ENCODE data around the gene RIN3. TPM values are rescaled to one million over a fixed set of nuclear protein-coding genes. Genes with fewer than 3 reads are reported as not detected.

RIN3 gene
- total and polyA plus RNA-seq, 2 donors (not counting 3 experiments of a cell fraction or from before 2014, with no cell fraction given), result 5.1 to 20.8 TPM

DNA sequence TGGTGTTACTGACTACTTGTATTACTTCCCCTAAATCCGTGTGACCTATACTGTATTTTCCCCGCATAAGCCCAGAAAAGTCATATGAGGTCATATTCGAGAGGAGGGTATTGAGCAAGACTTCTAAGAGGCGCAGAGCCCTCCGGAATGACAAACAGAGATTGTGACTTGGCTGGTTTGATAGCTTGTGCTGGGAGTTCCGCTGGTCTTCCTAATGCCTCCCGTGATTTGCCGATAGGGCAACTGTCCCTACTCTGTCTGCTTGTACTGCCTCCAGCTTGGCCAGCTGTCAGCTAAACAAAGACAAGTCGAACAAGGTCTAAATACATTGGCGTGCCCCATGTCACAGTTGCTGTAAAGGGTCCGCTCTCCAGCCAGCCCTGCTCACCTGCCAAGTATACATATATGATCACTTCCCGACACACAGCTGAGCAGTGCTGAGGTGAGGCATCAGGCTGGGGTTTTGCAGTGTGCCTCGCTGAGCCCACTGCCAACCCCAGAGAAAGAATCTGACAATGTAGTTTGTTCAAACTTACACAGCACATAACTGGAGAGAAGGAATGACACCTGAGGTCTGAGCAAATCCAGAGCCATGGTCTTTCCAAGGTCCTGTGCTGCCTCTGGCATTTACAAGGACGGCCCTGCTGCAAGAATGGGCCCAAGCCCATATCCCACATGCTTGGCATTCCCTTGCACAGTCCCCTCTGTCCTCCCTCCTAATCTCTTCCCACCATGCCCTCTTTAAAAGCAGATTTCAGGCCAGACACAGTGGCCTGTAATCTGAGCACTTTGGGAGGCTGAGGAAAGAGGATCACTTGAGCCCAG is 211.1 kb downstream of the RIN3 start:
- no peak for DNase-seq (ENCODE audit: low read depth, low spot score)
- Histone ChIP-seq H3K4me1 (ENCODE audit: control insufficient read depth, extremely low read depth, insufficient read depth, low read length) (peaks cover 10% of the 10 kb centered on the region), H2AFZ (ENCODE audit: low read depth, low read length) (no peak overlapping the region), H3K27me3 (ENCODE audit: control insufficient read depth in 2 of 2, insufficient read depth in 2 of 2, low read length in 2 of 2) (no peaks in the 10 kb centered on the region), H3K4me3 (replicated peaks in 1 of 3; ENCODE audit: insufficient read depth in 1 of 3, low read depth in 1 of 3, low read length in 3 of 3) (no peak overlapping the region), H3K79me2 (ENCODE audit: control insufficient read depth, insufficient read depth, low read length) (no peaks in the 10 kb centered on the region), H3K4me2 (ENCODE audit: insufficient read depth, low read length) (no peak overlapping the region), H3K9me1 (replicated peaks; ENCODE audit: control insufficient read depth, extremely low read depth, insufficient read depth, low read length) (no peaks in the 10 kb centered on the region), H3K9me3 (replicated peaks; ENCODE audit: control insufficient read depth, insufficient read depth, low read length) (no peaks in the 10 kb centered on the region), H3K36me3 (ENCODE audit: control insufficient read depth in 2 of 2, extremely low read depth in 1 of 2, insufficient read depth in 2 of 2, low read length in 2 of 2) (no peaks in the 10 kb centered on the region), H4K20me1 (replicated peaks; ENCODE audit: control insufficient read depth, extremely low read depth, insufficient read depth, low read length) (no peaks in the 10 kb centered on the region), H3K9ac (replicated peaks; ENCODE audit: extremely low read depth, insufficient read depth, low read length) (no peak overlapping the region), H3K27ac (ENCODE audit: insufficient read depth, low read depth, low read length) (no peak overlapping the region)
- no peak for FAIRE-seq
- TF ChIP-seq JUN (IDR thresholded peaks at IDR 0.05; ENCODE audit: borderline replicate concordance, insufficient read depth, insufficient read length, low read depth) (no peak), MYC (IDR thresholded peaks at IDR 0.05; ENCODE audit: low read depth, low read length) (no peak), POLR2A (IDR thresholded peaks at IDR 0.05; ENCODE audit: low read depth, low read length) (no peak), FOS (IDR thresholded peaks at IDR 0.05; ENCODE audit: borderline replicate concordance, insufficient read depth, low read length) (no peak), GATA2 (IDR thresholded peaks at IDR 0.05; ENCODE audit: insufficient read depth, insufficient read length, low read depth, low read length) (no peak), EZH2 (IDR thresholded peaks at IDR 0.05; ENCODE audit: borderline replicate concordance, low read depth, low read length, severe bottlenecking) (no peak), POLR2AphosphoS5 (IDR thresholded peaks at IDR 0.05; ENCODE audit: insufficient read depth, low read depth, low read length) (no peak)
- TF ChIP-seq, protein P1, sequence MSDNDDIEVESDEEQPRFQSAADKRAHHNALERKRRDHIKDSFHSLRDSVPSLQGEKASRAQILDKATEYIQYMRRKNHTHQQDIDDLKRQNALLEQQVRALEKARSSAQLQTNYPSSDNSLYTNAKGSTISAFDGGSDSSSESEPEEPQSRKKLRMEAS (IDR thresholded peaks at IDR 0.05; ENCODE audit: insufficient read depth, insufficient read length), result no peak
- TF ChIP-seq, protein P2, sequence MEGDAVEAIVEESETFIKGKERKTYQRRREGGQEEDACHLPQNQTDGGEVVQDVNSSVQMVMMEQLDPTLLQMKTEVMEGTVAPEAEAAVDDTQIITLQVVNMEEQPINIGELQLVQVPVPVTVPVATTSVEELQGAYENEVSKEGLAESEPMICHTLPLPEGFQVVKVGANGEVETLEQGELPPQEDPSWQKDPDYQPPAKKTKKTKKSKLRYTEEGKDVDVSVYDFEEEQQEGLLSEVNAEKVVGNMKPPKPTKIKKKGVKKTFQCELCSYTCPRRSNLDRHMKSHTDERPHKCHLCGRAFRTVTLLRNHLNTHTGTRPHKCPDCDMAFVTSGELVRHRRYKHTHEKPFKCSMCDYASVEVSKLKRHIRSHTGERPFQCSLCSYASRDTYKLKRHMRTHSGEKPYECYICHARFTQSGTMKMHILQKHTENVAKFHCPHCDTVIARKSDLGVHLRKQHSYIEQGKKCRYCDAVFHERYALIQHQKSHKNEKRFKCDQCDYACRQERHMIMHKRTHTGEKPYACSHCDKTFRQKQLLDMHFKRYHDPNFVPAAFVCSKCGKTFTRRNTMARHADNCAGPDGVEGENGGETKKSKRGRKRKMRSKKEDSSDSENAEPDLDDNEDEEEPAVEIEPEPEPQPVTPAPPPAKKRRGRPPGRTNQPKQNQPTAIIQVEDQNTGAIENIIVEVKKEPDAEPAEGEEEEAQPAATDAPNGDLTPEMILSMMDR (IDR thresholded peaks at IDR 0.05; ENCODE audit: extremely low read depth in 1 of 2, insufficient read depth in 1 of 2, low read depth in 1 of 2, low read length in 2 of 2), result no peak
- no TSS peak for BruUV-seq (replicated peaks)
- POLR2A ChIA-PET, result no interaction called here
- CTCF ChIA-PET, result interaction anchor here (1.3 to 3.0 kb wide), 5 partner anchors 10 to 69 kb away, joined by 3 to 21 read pairs (median 7); partner anchors contain the start of genes GOLGA5 and LGMN
- intact Hi-C loops (cut with micrococcal nuclease), result no loop called here
- dilution Hi-C loops (cut with MboI; ENCODE audit: extremely low pct_ligation_motif_present, low sequenced_read_pairs), result no loop called here
